ENCODE results near the gene PTPRH. TPM values are rescaled to one million over a fixed set of nuclear protein-coding genes. Genes with fewer than 3 reads are reported as not detected.

PTPRH gene
- 1.1 and 2.8 TPM in 2 replicates for total RNA-seq

- no peak for TF ChIP-seq CTCF (conservative IDR thresholded peaks at IDR 0.05; ENCODE audit: low read depth, low read length)
- DNase-seq (ENCODE audit: low read depth): no peak
- no peak within 1 kb of the TSS for H3K4me3 ChIP-seq (ENCODE audit: low read depth, low read length)
Observed at GRCh38 chr19:55208880-55209692, at the start of gene PTPRH. Gene PTPRH, minus strand, starts transcription at chr19:55209501. Its CDS starts 68 bp downstream, at chr19:55209433.

- peak overlapping the region; percentile 87 for H3K4me3 ChIP-seq (ENCODE audit: low read depth, low read length)
- DNase-seq (ENCODE audit: low read depth): no peak
- no peak for TF ChIP-seq CTCF (conservative IDR thresholded peaks at IDR 0.05; ENCODE audit: low read depth, low read length)
Observed at GRCh38 chr19:55258476-55258827, 49.2 kb upstream of the PTPRH start.

GRCh38 chr19:55257461-55258420 is 48.4 kb upstream of the PTPRH start:
- no peak for TF ChIP-seq CTCF (conservative IDR thresholded peaks at IDR 0.05; ENCODE audit: low read depth, low read length)
- no peak for DNase-seq (ENCODE audit: low read depth)
- H3K4me3 ChIP-seq (ENCODE audit: low read depth, low read length): peak overlapping the region; percentile 87

GRCh38 chr19:55256562-55257460 is 47.5 kb upstream of the PTPRH start:
- DNase-seq (ENCODE audit: low read depth): no peak
- H3K4me3 ChIP-seq (ENCODE audit: low read depth, low read length): peak overlapping the region; percentile 87
- no peak for TF ChIP-seq CTCF (conservative IDR thresholded peaks at IDR 0.05; ENCODE audit: low read depth, low read length)

GRCh38 chr19:55255618-55256423 is 46.5 kb upstream of the PTPRH start:
- DNase-seq (ENCODE audit: low read depth): no peak
- no peak for TF ChIP-seq CTCF (conservative IDR thresholded peaks at IDR 0.05; ENCODE audit: low read depth, low read length)
- H3K4me3 ChIP-seq (ENCODE audit: low read depth, low read length): peak overlapping the region; percentile 87

- TF ChIP-seq CTCF (conservative IDR thresholded peaks at IDR 0.05; ENCODE audit: low read depth, low read length): no peak
- H3K4me3 ChIP-seq (ENCODE audit: low read depth, low read length): no peak overlapping the region
- no peak for DNase-seq (ENCODE audit: low read depth)
Observed at GRCh38 chr19:55254625-55254977, 45.3 kb upstream of the PTPRH start.

All from epithelial cell of proximal tubule (primary cell).